Stimulated activated CD8-positive, alpha-beta memory T cell treated with anti-CD3 and anti-CD28 coated beads, Interleukin-15, amount 100 ng/mL, for 24 hours (primary cell): ENCODE measurements around the gene OR7E24.
"Not testable (repeated sequence)": the region's sequence is repeated elsewhere in the genome, so short reads cannot be mapped to it uniquely, and the experiment has no call there.

Source experiments
- DNase-seq: peaks from one replicate; pipeline ENCODE4 v3.0.0-alpha.2; 2020; ENCODE audit warnings: low read depth

Gene OR7E24

DNA sequence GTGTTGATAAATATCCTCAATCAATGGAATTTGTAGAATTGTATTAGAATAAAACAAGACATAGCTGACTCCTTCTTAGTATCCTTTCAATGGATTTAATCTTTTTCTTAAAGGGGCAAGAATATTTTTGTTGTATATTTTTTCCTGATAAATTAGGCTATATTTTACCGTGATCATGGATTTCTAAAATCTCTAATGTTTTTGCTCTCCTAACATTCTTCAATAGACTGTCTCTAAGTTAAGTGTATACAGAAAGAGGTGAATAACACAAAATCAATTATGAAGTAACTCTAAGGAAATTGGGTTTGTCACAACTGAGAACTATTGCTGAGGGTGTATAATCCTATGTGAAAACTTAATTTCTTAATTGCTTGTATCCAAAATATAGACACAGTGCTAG, at the start of gene OR7E24:
Gene OR7E24 (plus strand): TSS at position 301 of the 400 bp plus-strand sequence. CDS start 114 bp downstream, outside the sequence.
- DNase-seq: no peak

DNA sequence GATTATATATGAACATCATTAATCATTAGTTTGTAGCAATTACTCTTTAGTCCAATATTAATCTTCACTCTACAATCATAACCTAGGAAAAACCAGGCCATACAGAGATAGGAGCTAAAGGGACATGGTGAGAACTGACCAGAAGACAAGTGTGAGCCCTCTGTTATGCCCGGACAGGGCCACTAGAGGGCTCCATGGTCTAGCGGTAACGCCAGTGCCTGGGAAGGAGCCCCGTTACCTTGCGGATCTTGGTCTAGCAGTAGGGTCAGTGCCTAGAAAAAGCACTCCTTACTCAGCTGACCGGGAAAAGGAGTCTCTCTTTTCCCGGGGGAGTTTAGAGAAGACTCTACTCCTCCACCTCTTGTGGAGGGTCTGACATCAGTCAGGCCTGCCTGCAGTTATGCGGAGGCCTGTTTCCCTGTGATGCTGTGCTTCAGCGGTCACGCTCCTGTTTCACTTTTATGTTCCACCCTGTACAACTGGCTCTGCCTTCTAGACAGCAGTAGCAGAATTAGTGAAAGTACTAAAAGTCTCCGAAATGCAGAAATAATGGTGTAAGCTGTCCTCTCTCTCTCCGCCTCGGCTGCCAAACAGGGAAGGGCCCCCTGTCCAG, 45.1 kb upstream of the OR7E24 start:
- peak; percentile 10 for DNase-seq

DNA sequence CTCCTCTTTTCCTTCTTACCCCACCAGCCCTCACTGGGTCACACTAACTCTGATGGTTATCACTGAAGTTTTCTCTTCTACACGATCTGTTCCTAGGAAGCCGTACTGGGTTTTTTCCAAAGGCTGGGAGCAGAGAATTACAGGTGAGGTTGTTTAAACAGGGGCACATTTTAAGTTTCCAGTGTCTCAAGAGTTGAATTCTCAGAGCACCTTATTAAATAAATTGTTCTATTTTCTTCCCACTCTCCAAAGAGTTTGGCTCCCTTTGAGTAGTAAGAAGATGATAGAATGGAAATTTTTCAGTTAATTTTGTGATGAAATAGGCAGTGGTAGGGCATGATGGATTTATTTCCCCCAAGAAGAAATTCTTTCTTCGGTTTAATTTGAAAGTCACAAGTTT, 31.2 kb upstream of the OR7E24 start, which contains the start of gene OR7D4:
Gene OR7D4 (minus strand): TSS at position 101 of the 400 bp plus-strand sequence. CDS start 4,752 bp downstream, outside the sequence.
- no peak for DNase-seq

DNA sequence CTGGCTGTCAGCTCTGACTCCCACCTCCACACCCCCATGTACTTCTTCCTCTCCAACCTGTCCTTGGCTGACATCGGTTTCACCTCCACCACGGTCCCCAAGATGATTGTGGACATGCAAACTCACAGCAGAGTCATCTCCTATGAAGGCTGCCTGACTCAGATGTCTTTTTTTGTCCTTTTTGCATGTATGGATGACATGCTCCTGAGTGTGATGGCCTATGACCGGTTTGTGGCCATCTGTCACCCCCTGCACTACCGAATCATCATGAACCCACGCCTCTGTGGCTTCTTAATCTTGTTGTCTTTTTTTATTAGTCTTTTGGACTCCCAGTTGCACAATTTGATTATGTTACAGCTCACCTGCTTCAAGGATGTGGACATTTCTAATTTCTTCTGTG, 506 bp downstream of the OR7E24 start:
- no peak for DNase-seq

DNA sequence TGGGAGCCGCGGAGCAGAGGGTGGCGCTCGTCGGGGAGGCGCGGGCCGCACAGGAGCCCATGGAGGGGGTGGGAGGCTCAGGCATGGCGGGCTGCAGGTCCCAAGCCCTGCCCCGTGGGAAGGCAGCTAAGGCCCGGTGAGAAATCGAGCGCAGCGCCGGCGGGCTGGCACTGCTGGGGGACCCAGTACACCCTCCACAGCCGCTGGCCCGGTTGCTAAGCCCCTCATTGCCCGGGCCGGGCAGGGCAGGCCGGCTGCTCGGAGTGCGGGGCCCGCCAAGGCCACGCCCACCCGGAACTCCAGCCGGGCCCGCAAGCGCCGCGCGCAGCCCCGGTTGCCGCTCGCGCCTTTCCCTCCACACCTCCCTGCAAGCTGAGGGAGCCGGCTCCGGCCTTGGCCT, 32.8 kb downstream of the OR7E24 start:
- not testable (repeated sequence) for DNase-seq

DNA sequence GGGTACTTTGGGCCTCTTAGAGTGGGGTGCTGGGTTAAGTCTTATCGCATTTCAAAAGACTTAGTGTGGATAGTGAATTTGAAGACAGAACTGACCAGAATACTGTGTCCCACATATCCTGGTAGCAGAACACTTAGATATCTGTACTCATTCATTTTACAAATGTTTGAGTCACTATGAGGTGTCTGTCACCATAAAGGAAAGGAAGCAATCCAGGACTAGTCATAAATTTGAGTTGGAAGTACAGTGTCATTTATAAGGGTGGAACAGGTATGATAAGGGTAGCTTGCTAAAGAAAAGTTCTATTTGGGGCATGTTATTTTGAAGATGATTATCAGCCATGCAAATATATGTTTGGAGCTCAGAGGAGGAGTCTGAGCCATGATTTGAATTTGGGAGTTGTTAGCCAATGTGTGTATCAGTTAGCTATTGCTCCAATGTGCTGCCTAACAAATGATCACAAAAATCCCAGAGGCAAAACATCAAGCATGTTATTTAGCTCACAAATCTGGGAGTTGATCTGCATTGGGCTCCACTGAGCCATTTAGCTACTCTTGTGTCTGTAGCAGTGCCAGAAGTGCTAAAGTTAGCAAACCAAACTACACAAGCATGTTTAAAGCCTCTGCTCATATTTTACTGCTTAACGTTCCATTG, 38.6 kb downstream of the OR7E24 start:
- DNase-seq: no peak

DNA sequence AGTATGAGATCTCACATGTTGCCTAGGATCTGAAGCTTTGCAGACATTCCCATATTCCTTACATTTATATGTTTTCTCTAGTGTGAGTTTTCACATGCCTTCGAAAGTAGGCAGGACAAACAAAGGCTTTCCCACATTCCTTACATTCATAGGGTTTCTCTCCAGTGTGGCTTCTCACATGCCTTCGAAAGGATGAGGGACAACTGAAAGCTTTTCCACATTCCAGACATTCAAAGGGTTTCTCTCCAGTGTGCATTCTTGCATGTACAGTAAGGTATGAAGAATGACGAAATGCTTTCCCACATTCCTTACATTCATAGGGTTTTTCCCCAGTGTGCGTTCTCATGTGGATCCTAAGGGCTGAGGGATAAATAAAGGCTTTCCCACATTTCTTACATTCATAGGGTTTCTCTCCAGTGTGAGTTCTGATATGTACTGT, 44.7 kb downstream of the OR7E24 start:
- DNase-seq: no peak

DNA sequence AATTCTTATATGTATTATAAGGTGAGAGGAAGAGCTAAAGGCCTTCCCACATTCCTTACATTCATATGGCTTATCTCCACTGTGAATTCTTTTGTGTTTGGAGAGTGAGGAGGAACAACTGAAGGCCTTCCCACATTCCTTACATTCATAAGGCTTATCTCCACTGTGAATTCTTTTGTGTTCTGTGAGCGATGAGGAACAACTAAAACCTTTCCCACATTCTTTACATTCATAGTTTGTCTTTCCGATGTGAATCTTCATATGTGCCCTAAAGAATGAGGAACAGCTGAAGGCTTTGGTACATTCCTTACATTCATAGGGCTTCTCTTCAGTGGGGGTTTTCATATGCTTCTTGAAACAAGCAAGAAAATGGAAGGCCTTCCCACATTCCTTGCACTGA, 45.6 kb downstream of the OR7E24 start:
- DNase-seq: no peak
